ENCODE results near the gene GAK.

DNA sequence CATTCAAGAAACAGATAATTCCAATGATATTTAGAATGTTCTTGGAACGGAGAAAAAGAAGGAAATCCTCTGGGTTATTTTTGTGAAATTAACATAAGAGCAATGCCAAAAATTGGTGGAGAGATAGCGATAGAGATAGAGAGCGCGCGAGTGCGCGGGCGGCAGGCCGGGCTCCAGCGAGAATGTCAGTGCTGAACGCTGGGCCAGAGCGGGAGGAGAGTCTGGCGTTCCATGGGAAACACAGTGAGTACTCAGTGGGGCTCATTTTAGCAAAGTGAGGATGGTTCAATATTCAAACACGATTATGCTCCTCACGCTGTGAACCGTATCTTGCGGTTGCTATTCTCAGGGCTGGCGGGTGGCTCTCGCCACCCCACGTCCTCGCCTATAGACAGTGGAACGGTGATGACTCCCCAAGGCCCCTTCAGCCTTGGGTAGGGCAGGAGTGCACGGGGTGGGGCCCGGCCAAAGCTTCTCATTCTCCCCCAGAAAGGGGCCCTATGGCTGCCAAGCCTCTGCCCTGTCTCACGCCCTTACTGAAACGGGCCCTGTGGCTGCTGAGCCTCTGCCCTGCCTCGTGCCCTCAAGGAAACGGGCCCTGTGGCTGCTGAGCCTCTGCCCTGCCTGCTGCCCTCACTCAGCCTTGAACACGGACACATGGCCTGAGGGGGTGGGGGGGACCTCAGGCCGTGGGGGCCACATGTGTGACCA is 123.1 kb downstream of the GAK start:
- TF ChIP-seq TCF7L2 (IDR thresholded peaks at IDR 0.05; ENCODE audit: low read depth, low read length), result no peak
- TF ChIP-seq, protein P1, sequence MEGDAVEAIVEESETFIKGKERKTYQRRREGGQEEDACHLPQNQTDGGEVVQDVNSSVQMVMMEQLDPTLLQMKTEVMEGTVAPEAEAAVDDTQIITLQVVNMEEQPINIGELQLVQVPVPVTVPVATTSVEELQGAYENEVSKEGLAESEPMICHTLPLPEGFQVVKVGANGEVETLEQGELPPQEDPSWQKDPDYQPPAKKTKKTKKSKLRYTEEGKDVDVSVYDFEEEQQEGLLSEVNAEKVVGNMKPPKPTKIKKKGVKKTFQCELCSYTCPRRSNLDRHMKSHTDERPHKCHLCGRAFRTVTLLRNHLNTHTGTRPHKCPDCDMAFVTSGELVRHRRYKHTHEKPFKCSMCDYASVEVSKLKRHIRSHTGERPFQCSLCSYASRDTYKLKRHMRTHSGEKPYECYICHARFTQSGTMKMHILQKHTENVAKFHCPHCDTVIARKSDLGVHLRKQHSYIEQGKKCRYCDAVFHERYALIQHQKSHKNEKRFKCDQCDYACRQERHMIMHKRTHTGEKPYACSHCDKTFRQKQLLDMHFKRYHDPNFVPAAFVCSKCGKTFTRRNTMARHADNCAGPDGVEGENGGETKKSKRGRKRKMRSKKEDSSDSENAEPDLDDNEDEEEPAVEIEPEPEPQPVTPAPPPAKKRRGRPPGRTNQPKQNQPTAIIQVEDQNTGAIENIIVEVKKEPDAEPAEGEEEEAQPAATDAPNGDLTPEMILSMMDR (IDR thresholded peaks at IDR 0.05), result no peak
- no peak for TF ChIP-seq POLR2AphosphoS5 (IDR thresholded peaks at IDR 0.05; ENCODE audit: low read depth, low read length)
- TF ChIP-seq SIN3A (IDR thresholded peaks at IDR 0.05; ENCODE audit: borderline replicate concordance, insufficient read depth, low read depth, low read length), result no peak

Data from Panc1 (cell line).